Measurements from ENCODE around the gene DLX6. TPM values are rescaled to one million over a fixed set of nuclear protein-coding genes. Genes with fewer than 3 reads are reported as not detected.

Gene DLX6
- total and polyA plus RNA-seq, 2 of the 8 experiments (the other 6 are each of a cell fraction or from before 2014, with no cell fraction given): not detected

GRCh38 chr7:97001221-97001620, 4.1 kb upstream of the DLX6 start:
- Histone ChIP-seq H3K27me3 (replicated peaks in 1 of 4; ENCODE audit: control insufficient read depth in 3 of 4, extremely low read depth in 1 of 4, insufficient read depth in 3 of 4, low read length in 3 of 4) (peaks cover 74 to 96% (median 90%) of the 10 kb centered on the region in 4 experiments), H3K36me3 (ENCODE audit: control insufficient read depth in 2 of 4, insufficient read depth in 4 of 4, low read length in 3 of 4) (peaks cover 0 to 2% (median 0%) of the 10 kb centered on the region in 4 experiments; a peak in 1 of 8 replicates)
- no peak for TF ChIP-seq KDM1A (IDR thresholded peaks at IDR 0.05; ENCODE audit: borderline replicate concordance, low read length)
- no peak for TF ChIP-seq SRF (IDR thresholded peaks at IDR 0.05; ENCODE audit: low read depth, low read length)
- no peak for TF ChIP-seq BRCA1 (IDR thresholded peaks at IDR 0.05; ENCODE audit: low read depth, low read length)
- TF ChIP-seq KDM4A (IDR thresholded peaks at IDR 0.05; ENCODE audit: low read depth, low read length, severe bottlenecking): no peak
- no peak for TF ChIP-seq NRF1 (IDR thresholded peaks at IDR 0.05; ENCODE audit: low read depth, low read length)
- no peak for TF ChIP-seq CEBPB (IDR thresholded peaks at IDR 0.05; ENCODE audit: low read depth, low read length)
- TF ChIP-seq, protein P1, sequence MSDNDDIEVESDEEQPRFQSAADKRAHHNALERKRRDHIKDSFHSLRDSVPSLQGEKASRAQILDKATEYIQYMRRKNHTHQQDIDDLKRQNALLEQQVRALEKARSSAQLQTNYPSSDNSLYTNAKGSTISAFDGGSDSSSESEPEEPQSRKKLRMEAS (IDR thresholded peaks at IDR 0.05): no peak
- TF ChIP-seq POU5F1 (IDR thresholded peaks at IDR 0.05; ENCODE audit: low read depth, low read length): no peak
- TF ChIP-seq TAF7 (optimal IDR thresholded peaks at IDR 0.05; ENCODE audit: borderline replicate concordance, low read depth, low read length): no peak
- TF ChIP-seq NANOG (IDR thresholded peaks at IDR 0.05; ENCODE audit: insufficient read depth, low read depth, low read length, poor library complexity, severe bottlenecking): no peak
- TF ChIP-seq CHD1 (IDR thresholded peaks at IDR 0.05; ENCODE audit: low read depth, low read length): no peak
- TF ChIP-seq TCF12 (IDR thresholded peaks at IDR 0.05; ENCODE audit: low read depth, low read length): no peak
- no peak for TF ChIP-seq TEAD4 (IDR thresholded peaks at IDR 0.05; ENCODE audit: low read depth, low read length)
- TF ChIP-seq ASH2L (IDR thresholded peaks at IDR 0.05; ENCODE audit: low read length): no peak
- no peak for TF ChIP-seq JUN (IDR thresholded peaks at IDR 0.05; ENCODE audit: low read depth, low read length)

More at GRCh38 chr7:97001221-97001620, 4.1 kb upstream of the DLX6 start:
- no peak overlapping the region for H3K18ac ChIP-seq (ENCODE audit: extremely low read depth, low read length)
- no peaks in the 10 kb centered on the region for H3K79me1 ChIP-seq (ENCODE audit: low read depth, low read length)
- no peak overlapping the region for H2BK12ac ChIP-seq (ENCODE audit: low read depth, low read length)
- no peak overlapping the region for H2BK20ac ChIP-seq (ENCODE audit: low read length)
- H2BK15ac ChIP-seq (ENCODE audit: low read length): no peak overlapping the region
- H2AK5ac ChIP-seq (ENCODE audit: low read depth, low read length): no peak overlapping the region
- no peak overlapping the region for H3K4ac ChIP-seq (replicated peaks; ENCODE audit: insufficient read length, low read depth, low read length)
- H3K27ac ChIP-seq (ENCODE audit: low read depth, low read length): no peak overlapping the region
- H3K56ac ChIP-seq (replicated peaks; ENCODE audit: insufficient read length, low read depth, low read length): no peak overlapping the region
- ChIA-PET CTCF (ENCODE audit: partially characterized antibody) (interaction anchor here (0.6 to 12.6 kb wide), 7 partner anchors 9 to 1100 kb away, joined by 3 to 150 read pairs (median 7); partner anchors contain the start of gene DLX5), POLR2A (ENCODE audit: partially characterized antibody) (interaction anchor here (1.1 to 1.7 kb wide), 4 partner anchors 9 to 23 kb away, joined by 3 to 7 read pairs (median 4); no protein-coding TSS in a partner anchor)
- DNase-seq (ENCODE audit: low read depth in 1 of 2, low spot score in 2 of 2) (no peak), FAIRE-seq (no peak)
- 0% methylated on average over 3 of the region's 3 CpGs; no CpG with 5 or more reads in 1 of the 2 experiments for WGBS, 2 experiments (ENCODE audit: extremely low coverage in 1 of 2, insufficient coverage in 1 of 2, insufficient read length in 1 of 2, insufficient replicate concordance in 2 of 2, low coverage in 1 of 2, low lambda C conversion rate in 2 of 2, missing lambda C conversion rate in 1 of 2)
- H3K23ac ChIP-seq (ENCODE audit: insufficient read length): no peak overlapping the region
- H3K79me2 ChIP-seq (ENCODE audit: control insufficient read depth in 1 of 2, insufficient read depth in 2 of 2, low read length in 2 of 2): no peaks in the 10 kb centered on the region
- peak overlapping the region in 1 of 4 experiments; percentile 38; a peak in 1 of 8 replicates for H3K4me3 ChIP-seq (ENCODE audit: extremely low read depth in 1 of 4, insufficient read depth in 2 of 4, low read depth in 3 of 4, low read length in 4 of 4)
- no peak overlapping the region for H2BK120ac ChIP-seq (replicated peaks; ENCODE audit: low read depth, low read length)
- no peak overlapping the region for H4K8ac ChIP-seq (ENCODE audit: extremely low read depth, insufficient read depth, low read length)
- peaks cover 14 to 34% (median 24%) of the 10 kb centered on the region in 4 experiments for H3K4me1 ChIP-seq (replicated peaks in 1 of 4; ENCODE audit: control insufficient read depth in 3 of 4, insufficient read depth in 4 of 4, low read length in 3 of 4)
- H2BK5ac ChIP-seq (ENCODE audit: low read depth, low read length): no peak overlapping the region
- no peak overlapping the region for H2AFZ ChIP-seq (ENCODE audit: low read length)
- H4K91ac ChIP-seq (replicated peaks; ENCODE audit: insufficient read length, low read length): no peak overlapping the region
- peak overlapping the region; percentile 50 to 65 for H3K4me2 ChIP-seq (ENCODE audit: insufficient read depth in 1 of 2, low read depth in 2 of 2, low read length in 2 of 2)
- peaks cover 15 to 41% of the 10 kb centered on the region in 2 experiments for H4K20me1 ChIP-seq (replicated peaks in 1 of 2; ENCODE audit: control insufficient read depth in 1 of 2, insufficient read depth in 2 of 2, low read length in 2 of 2)
- no peak overlapping the region for H3K14ac ChIP-seq (ENCODE audit: insufficient read length)
- peaks cover 3% of the 10 kb centered on the region; the same call in 1 of the 2 replicates for H3K23me2 ChIP-seq (ENCODE audit: low read depth, low read length)
- no peak overlapping the region for H3K9ac ChIP-seq (replicated peaks in 1 of 4; ENCODE audit: extremely low read depth in 1 of 4, low read depth in 3 of 4, low read length in 3 of 4)
- no peak overlapping the region for H4K5ac ChIP-seq (ENCODE audit: insufficient read length, low read depth, low read length)
- no peaks in the 10 kb centered on the region for H3K9me3 ChIP-seq (ENCODE audit: insufficient read depth in 2 of 2, low read depth in 1 of 2, low read length in 1 of 2)
